ENCODE measurements around the gene PSME2.

- TF ChIP-seq ZBTB44 (tag by site-specific recombination; IDR thresholded peaks at IDR 0.05) (no peak), CTCF (tag by site-specific recombination; IDR thresholded peaks at IDR 0.05) (no peak), ZNF274 (IDR thresholded peaks at IDR 0.05; ENCODE audit: low read length) (no peak), ZNF274 (tag by site-specific recombination; IDR thresholded peaks at IDR 0.05; ENCODE audit: borderline replicate concordance) (no peak)
- TF ChIP-seq, protein P1, sequence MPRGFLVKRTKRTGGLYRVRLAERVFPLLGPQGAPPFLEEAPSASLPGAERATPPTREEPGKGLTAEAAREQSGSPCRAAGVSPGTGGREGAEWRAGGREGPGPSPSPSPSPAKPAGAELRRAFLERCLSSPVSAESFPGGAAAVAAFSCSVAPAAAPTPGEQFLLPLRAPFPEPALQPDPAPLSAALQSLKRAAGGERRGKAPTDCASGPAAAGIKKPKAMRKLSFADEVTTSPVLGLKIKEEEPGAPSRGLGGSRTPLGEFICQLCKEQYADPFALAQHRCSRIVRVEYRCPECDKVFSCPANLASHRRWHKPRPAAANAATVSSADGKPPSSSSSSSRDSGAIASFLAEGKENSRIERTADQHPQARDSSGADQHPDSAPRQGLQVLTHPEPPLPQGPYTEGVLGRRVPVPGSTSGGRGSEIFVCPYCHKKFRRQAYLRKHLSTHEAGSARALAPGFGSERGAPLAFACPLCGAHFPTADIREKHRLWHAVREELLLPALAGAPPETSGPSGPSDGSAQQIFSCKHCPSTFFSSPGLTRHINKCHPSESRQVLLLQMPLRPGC (tag by site-specific recombination; IDR thresholded peaks at IDR 0.05), result no peak
Observed at GRCh38 chr14:24127673-24128072, 18.7 kb downstream of the PSME2 start.
